ENCODE results near the gene FBXO9.

Gene FBXO9

GRCh38 chr6:53065266-53066076 lies at the start of gene FBXO9:
FBXO9 (plus strand) TSS chr6:53065404; CDS start chr6:53065790, 386 bp downstream.
- DNase-seq, result peak; percentile 73 to 80

- no peak for DNase-seq
These were observed 49.7 kb upstream of the FBXO9 start for GRCh38 chr6:53015486-53015885.

- no peak for DNase-seq
These were observed 46.8 kb upstream of the FBXO9 start for GRCh38 chr6:53018446-53018845.

GRCh38 chr6:53020005-53020744 lies 45.0 kb upstream of the FBXO9 start:
- DNase-seq, result no peak

- no peak for DNase-seq
These were observed 41.9 kb upstream of the FBXO9 start for GRCh38 chr6:53023323-53023722.

- no peak for DNase-seq
These were observed 38.7 kb upstream of the FBXO9 start for GRCh38 chr6:53026526-53026925.

- no peak for DNase-seq
These were observed 38.0 kb upstream of the FBXO9 start for GRCh38 chr6:53027131-53027718.

GRCh38 chr6:53028467-53028866 lies 36.7 kb upstream of the FBXO9 start:
- no peak for DNase-seq

GRCh38 chr6:53029257-53029656 lies 35.9 kb upstream of the FBXO9 start:
- DNase-seq, result no peak

- DNase-seq, result no peak
These were observed 35.4 kb upstream of the FBXO9 start for GRCh38 chr6:53029761-53030160.

GRCh38 chr6:53031281-53031680 lies 33.9 kb upstream of the FBXO9 start:
- DNase-seq, result no peak

- DNase-seq, result no peak
These were observed 32.4 kb upstream of the FBXO9 start for GRCh38 chr6:53032849-53033248.

- DNase-seq, result no peak
These were observed 31.4 kb upstream of the FBXO9 start for GRCh38 chr6:53033764-53034163.

- DNase-seq, result no peak
These were observed 29.5 kb upstream of the FBXO9 start for GRCh38 chr6:53035549-53036213.

- no peak for DNase-seq
These were observed 27.1 kb upstream of the FBXO9 start for GRCh38 chr6:53038141-53038540.

- DNase-seq, result no peak
These were observed 26.6 kb upstream of the FBXO9 start for GRCh38 chr6:53038596-53038995.

- DNase-seq, result no peak
These were observed 23.8 kb upstream of the FBXO9 start for GRCh38 chr6:53041356-53041755.

- no peak for DNase-seq
These were observed 23.1 kb upstream of the FBXO9 start for GRCh38 chr6:53042112-53042511.

- DNase-seq, result no peak
These were observed 21.6 kb upstream of the FBXO9 start for GRCh38 chr6:53043581-53043980.

- no peak for DNase-seq
These were observed 21.1 kb upstream of the FBXO9 start for GRCh38 chr6:53044071-53044470.

GRCh38 chr6:53044572-53044971 lies 20.6 kb upstream of the FBXO9 start:
- no peak for DNase-seq

GRCh38 chr6:53045891-53046673 lies 19.1 kb upstream of the FBXO9 start:
- DNase-seq, result no peak

All from CD4-positive, alpha-beta T cell treated with Interleukin-4 for 1 hour (primary cell).